ENCODE measurements around the gene SOX18.
A peak's percentile ranks its signal among the peaks of the same experiment; 100 is the strongest.
"Not testable (repeated sequence)": the region's sequence is repeated elsewhere in the genome, so short reads cannot be mapped to it uniquely, and the experiment has no call there.

SOX18 gene

GRCh38 chr20:64015635-64016034 is 33.8 kb downstream of the SOX18 start:
- DNase-seq: peak in 1 of 2 experiments; percentile 20

DNA sequence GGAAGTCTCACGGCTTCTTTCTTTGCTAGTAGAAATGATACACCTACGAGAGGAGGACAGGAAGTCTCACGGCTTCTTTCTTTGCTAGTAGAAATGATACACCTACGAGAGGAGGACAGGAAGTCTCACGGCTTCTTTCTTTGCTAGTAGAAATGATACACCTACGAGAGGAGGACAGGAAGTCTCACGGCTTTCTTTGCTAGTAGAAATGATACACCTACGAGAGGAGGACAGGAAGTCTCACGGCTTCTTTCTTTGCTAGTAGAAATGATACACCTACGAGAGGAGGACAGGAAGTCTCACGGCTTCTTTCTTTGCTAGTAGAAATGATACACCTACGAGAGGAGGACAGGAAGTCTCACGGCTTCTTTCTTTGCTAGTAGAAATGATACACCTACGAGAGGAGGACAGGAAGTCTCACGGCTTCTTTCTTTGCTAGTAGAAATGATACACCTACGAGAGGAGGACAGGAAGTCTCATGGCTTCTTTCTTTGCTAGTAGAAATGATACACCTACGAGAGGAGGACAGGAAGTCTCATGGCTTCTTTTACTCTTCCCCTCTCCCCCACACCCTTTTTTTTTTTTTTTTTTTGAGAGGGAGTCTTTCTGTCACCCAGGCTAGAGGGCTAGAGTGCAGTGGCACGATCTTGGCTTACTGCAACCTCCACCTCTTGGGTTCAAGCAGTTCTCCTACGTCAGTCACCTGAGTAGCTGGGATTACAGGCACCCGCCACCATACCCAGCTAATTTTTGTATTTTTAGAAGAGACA is 36.9 kb downstream of the SOX18 start:
- not testable (repeated sequence) for DNase-seq

- DNase-seq: no peak
These were observed 38.1 kb downstream of the SOX18 start for GRCh38 chr20:64011366-64011779.

DNA sequence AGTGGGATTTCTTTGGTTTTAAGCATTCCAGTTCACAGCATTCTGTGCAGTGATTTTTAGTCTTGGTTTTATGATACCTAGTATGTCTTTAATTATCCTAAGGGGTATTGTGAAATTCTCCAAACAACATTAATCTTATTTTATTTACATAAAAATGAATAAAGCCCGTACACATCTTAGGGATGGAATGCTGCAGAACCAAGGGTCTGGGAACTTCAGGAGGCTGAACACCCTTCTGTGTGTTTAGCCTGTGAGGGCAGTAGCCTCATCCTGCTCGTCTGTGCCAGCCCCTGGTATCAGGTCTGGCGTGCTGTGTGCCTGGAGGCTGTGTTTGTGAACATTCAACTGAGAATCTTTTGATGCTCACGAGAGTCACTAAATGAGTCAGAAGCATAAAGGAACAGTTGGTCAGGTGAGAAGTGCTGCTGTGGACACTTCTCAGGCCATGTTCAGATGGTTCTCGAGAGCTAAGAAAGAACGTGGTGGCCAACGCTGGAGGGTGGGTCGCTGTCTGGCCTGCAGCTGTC is 38.7 kb downstream of the SOX18 start:
- DNase-seq: no peak

- DNase-seq: no peak
These were observed 39.5 kb downstream of the SOX18 start for GRCh38 chr20:64009811-64010387.

GRCh38 chr20:64006902-64007301 is 42.5 kb downstream of the SOX18 start:
- no peak for DNase-seq

DNA sequence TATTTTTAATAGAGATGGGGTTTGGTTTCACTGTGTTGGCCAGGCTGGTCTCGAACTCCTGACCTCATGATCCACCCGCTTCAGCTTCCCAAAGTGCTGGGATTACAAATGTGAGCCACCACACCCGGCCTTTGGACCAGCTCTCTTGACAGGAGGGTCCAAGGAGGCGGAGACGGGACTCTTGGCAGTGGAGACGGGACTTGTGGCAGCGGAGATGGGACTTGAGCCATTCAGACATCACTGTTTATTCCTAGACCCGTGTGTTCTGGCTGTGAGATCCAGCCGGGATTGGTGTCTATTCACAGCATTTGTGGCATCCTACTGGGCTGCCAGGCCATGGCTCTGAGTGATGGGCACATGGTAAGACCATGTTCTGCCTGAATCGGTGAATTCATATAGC is 42.9 kb downstream of the SOX18 start:
- no peak for DNase-seq

DNA sequence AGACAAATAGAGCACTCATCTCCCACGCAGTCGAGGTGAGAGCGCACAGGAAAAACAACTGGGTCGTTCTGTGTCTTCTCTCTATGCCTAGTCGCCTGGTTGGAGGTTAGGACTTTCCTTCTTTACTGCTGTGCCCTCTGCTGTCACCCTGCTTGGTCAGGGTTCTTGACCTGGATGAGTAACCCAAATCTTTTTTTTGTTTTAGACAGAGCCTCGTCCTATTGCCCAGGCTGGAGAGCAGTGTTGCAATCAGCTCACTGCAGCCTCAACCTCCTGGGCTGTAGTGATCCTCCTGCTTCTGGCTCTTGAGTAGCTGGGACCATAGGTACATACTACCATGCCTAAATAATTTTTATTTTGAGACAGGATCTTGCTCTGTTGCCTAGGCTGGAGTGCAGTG is 44.0 kb downstream of the SOX18 start:
- no peak for DNase-seq

DNA sequence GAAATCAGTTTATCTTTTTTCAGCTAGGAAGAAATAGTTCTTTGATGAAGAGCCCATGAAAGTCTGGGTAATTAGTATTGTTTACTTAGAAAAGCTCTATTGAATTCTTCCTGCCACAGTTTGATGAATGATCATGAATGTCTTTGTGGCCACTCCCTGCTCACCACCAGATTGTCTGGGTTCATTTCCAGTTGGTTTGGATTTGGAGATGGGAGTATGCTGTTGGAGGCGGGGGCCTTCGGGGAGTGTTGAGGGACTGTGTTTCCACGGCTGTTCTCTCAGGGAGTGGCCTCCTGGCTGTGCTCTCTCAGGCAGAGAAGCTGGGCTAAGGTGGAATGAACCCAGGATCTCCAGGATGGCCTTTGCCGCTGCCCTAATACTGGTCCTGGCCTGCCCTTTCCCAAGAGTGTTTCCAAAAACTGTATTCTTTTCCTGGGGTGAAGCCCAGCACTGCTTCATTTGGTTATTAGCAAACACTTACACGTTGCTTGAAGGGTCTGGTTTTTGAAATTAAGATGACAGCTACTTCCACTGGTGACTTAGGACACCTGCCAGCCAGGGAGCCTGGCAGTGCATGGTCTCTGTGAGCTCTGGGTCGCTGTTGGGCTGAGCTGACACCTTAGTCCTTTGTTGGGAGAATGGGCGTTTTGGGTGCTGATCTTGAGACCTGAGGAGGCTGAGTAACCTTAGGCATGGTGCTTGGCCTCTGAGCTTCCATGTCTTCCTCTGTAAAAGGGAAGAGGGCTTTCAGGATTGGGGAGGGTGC is 45.3 kb downstream of the SOX18 start:
- DNase-seq: no peak

- DNase-seq: no peak
These were observed 47.8 kb downstream of the SOX18 start for GRCh38 chr20:64001607-64002011.

DNA sequence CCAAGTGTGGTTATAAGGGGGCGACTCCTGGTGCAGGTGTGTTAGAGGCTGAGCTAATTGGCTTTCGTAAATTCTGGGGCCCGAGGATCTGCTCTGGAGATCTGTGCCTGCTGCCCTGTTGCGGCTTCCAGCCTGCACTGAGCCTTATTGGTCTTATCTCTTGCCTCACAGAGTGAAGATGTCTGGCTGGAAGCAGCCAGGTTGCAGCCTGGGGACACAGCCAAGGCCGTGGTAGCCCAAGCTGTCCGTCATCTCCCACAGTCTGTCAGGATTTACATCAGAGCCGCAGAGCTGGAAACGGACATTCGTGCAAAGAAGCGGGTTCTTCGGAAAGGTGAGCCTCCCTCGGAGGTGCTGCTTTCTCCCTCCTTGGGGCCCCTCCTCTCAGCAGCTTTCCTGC is 48.5 kb downstream of the SOX18 start:
- DNase-seq: no peak
